B cell (primary cell): ENCODE data around the gene SNCAIP. TPM values are rescaled to one million over a fixed set of nuclear protein-coding genes. Genes with fewer than 3 reads are reported as not detected.

Experiments
- ATAC-seq: fragments of 200-7000 bp; cut with Tn5 transposase; one replicate; pipeline ENCODE4 v1.10.0; 2021; ENCODE audit warnings: low read depth, mild to moderate bottlenecking, moderate number of reproducible peaks, moderate library complexity
- CTCF ChIA-PET: fragments of 350-600 bp; sonication (Branson Sonifier 250); formaldehyde crosslinking; loops from one replicate; lab custom pipeline; 2021; ENCODE audit warnings: antibody characterized with exemption, inconsistent platforms; lab: Charles Lee
- POLR2A ChIA-PET: fragments of 350-600 bp; sonication (Branson Sonifier 250); formaldehyde crosslinking; loops from one replicate; lab custom pipeline; 2021; ENCODE audit warnings: antibody characterized with exemption; lab: Charles Lee
- DNase-seq: peaks from one replicate; pipeline ENCODE4 v3.0.0; 2013
- H2AFZ ChIP-seq: 2 replicates; pipeline ENCODE4 v1.6.1; 2012; ENCODE audit warnings: mild to moderate bottlenecking, low read depth, low read length; ENCODE audit not compliant: insufficient read depth, poor library complexity, severe bottlenecking
- H3K27ac ChIP-seq, 2 donors: 1 replicate in 1 of 2; 2 replicates in 1 of 2; pipeline ENCODE4 v1.5.1; 2012 to 2013; ENCODE audit warnings: low read length in 2 of 2, mild to moderate bottlenecking in 2 of 2, moderate library complexity in 1 of 2
- H3K27me3 ChIP-seq, 4 experiments: fragments of 200-600 bp in 1 of 4; sonication (generic) in 1 of 4; replicated peaks in 1 of 4; 1 replicate in 2 of 4; 2 replicates in 2 of 4; pipeline versions ENCODE4 v1.6.1 to v1.7.0; 2013 to 2016; ENCODE audit warnings: low read length in 3 of 4, mild to moderate bottlenecking in 2 of 4, mixed read lengths in 1 of 4, moderate library complexity in 1 of 4; ENCODE audit not compliant: insufficient read depth in 4 of 4, control insufficient read depth in 3 of 4; ENCODE audit errors: control extremely low read depth in 1 of 4
- H3K36me3 ChIP-seq, 2 experiments: replicated peaks in 1 of 2; 1 replicate in 1 of 2; 2 replicates in 1 of 2; pipeline versions ENCODE4 v1.6.1 to v1.7.1; 2013; ENCODE audit warnings: low read length in 1 of 2; ENCODE audit not compliant: insufficient read depth in 2 of 2, control insufficient read depth in 1 of 2; ENCODE audit errors: control extremely low read depth in 1 of 2, extremely low read depth in 1 of 2
- H3K4me1 ChIP-seq, 2 donors: fragments of 200-600 bp in 1 of 2; sonication (generic) in 1 of 2; 1 replicate in 1 of 2; 2 replicates in 1 of 2; pipeline versions ENCODE4 v1.5.1 to v1.6.1; 2013 to 2017; ENCODE audit warnings: low read length in 2 of 2; ENCODE audit not compliant: control insufficient read depth in 2 of 2, insufficient read depth in 2 of 2
- H3K4me2 ChIP-seq: replicated peaks from 2 replicates; pipeline ENCODE3; 2012; ENCODE audit warnings: mild to moderate bottlenecking, low read depth, low read length; ENCODE audit not compliant: poor library complexity, severe bottlenecking
- H3K4me3 ChIP-seq, 5 experiments: fragments of 200-600 bp in 1 of 5; sonication (generic) in 1 of 5; 1 replicate in 3 of 5; 2 replicates in 2 of 5; pipeline versions ENCODE4 v1.5.1 to v1.7.0; 2011 to 2016; ENCODE audit warnings: low read length in 4 of 5, mild to moderate bottlenecking in 4 of 5, low read depth in 2 of 5, control low read depth in 1 of 5, moderate library complexity in 1 of 5; ENCODE audit not compliant: insufficient read depth in 1 of 5; ENCODE audit errors: control extremely low read depth in 1 of 5, extremely low read depth in 1 of 5
- H3K79me2 ChIP-seq: fragments of 200-600 bp; sonication (generic); one replicate; pipeline ENCODE4 v1.6.0; 2016; ENCODE audit warnings: low read length; ENCODE audit not compliant: control insufficient read depth, insufficient read depth
- H3K9ac ChIP-seq: fragments of 200-600 bp; sonication (generic); 2 replicates; pipeline ENCODE4 v1.6.1; 2017; ENCODE audit warnings: mild to moderate bottlenecking, low read length, moderate library complexity
- H3K9me3 ChIP-seq, 3 donors: one replicate each; pipeline versions ENCODE4 v1.6.1 to v1.7.1; 2013; ENCODE audit warnings: low read length in 2 of 3; ENCODE audit not compliant: control insufficient read depth in 2 of 3, insufficient read depth in 1 of 3; ENCODE audit errors: control extremely low read depth in 1 of 3
- H4K20me1 ChIP-seq: 2 replicates; pipeline ENCODE4 v1.6.0; 2012; ENCODE audit warnings: mild to moderate bottlenecking, low read length; ENCODE audit not compliant: insufficient read depth, control insufficient read depth, poor library complexity, severe bottlenecking
- H3K27ac Mint-ChIP-seq: one replicate; pipeline ENCODE4 v1.8.0; 2021; ENCODE audit warnings: mixed read lengths
- H3K27me3 Mint-ChIP-seq: one replicate; pipeline ENCODE4 v1.8.0; 2021; ENCODE audit warnings: mixed read lengths
- H3K4me1 Mint-ChIP-seq: one replicate; pipeline ENCODE4 v1.8.0; 2021; ENCODE audit warnings: mixed read lengths
- H3K4me3 Mint-ChIP-seq: one replicate; pipeline ENCODE4 v1.8.0; 2021; ENCODE audit warnings: mixed read lengths
- H3K9me3 Mint-ChIP-seq: one replicate; pipeline ENCODE4 v1.8.0; 2022; ENCODE audit warnings: mixed read lengths; ENCODE audit not compliant: insufficient read depth
- CTCF ChIP-seq: fragments of 200-600 bp; IDR thresholded peaks from one replicate; pipeline ENCODE4 v1.8.0; 2022; ENCODE audit warnings: antibody characterized with exemption, mild to moderate bottlenecking
- EZH2 ChIP-seq: IDR thresholded peaks from 2 replicates; pipeline ENCODE4 v1.6.1; 2012; ENCODE audit warnings: borderline replicate concordance, low read depth, mild to moderate bottlenecking, moderate library complexity, low read length; ENCODE audit not compliant: insufficient read depth, poor library complexity, severe bottlenecking
- WGBS: methylation state at CpG from one replicate; pipeline ENCODE4 v1.1.5; 2013; ENCODE audit warnings: missing lambda C conversion rate; ENCODE audit not compliant: insufficient coverage; 5-methylcytosine and 5-hydroxymethylcytosine counted together
- intact Hi-C: fragments of 100-400 bp; cut with micrococcal nuclease; formaldehyde crosslinking; loops from one replicate; pipeline ENCODE4 v1.10.0; 2022
- polyA plus RNA-seq: library from polyadenylated mRNA; depleted of rRNA; stranded (reverse); fragments of >200 nt; gene quantifications from 2 replicates; pipeline ENCODE4 v1.2.3, GENCODE V29; 2012
- total RNA-seq, 2 donors: library from RNA; stranded (reverse); fragments of 120-200 nt in 1 of 2; gene quantifications; 1 replicate in 1 of 2; 2 replicates in 1 of 2; pipeline versions ENCODE4 v1.2.3 to v1.2.4, GENCODE V29; 2013 to 2022

SNCAIP gene
- total and polyA plus RNA-seq, 2 donors (not counting 1 experiment from before 2014, with no cell fraction given): not detected

DNA sequence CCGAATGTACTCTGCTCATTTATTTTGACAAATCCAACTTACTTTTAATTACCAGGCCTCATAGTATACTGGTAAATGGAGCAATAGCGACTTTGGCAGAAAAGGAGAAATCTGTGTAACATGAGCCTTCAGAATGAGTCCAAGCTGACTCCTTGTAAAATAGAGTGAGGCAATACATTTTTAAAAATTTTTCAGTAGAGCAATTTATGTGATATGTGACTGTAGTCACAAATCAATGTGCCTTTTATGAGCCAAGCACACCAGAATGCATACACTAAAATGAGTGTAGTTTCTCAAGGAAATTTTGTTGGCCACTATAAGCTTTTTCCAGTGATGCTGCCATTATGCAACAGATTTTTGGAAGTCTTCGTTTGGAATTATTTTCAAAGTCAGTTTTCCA is 73.8 kb downstream of the SNCAIP start:
- H3K9me3 ChIP-seq: no peaks in the 10 kb centered on the region
- H4K20me1 ChIP-seq: no peaks in the 10 kb centered on the region
- ChIA-PET POLR2A (no interaction called here), CTCF (no interaction called here)
- no CpG with 5 or more reads among the region's 3 CpGs for WGBS
- DNase-seq (no peak), ATAC-seq (no peak)
- no peak overlapping the region for H3K9ac ChIP-seq
- no peak overlapping the region for H3K4me2 ChIP-seq
- no peak overlapping the region for H3K4me3 Mint-ChIP-seq
- H3K36me3 ChIP-seq: no peaks in the 10 kb centered on the region
- no peak overlapping the region for H2AFZ ChIP-seq
- H3K27me3 ChIP-seq: no peaks in the 10 kb centered on the region
- H3K79me2 ChIP-seq: no peaks in the 10 kb centered on the region
- H3K27ac Mint-ChIP-seq: no peak overlapping the region
- no peak overlapping the region for H3K27ac ChIP-seq
- intact Hi-C loops: no loop called here
- H3K27me3 Mint-ChIP-seq: peaks cover 11% of the 10 kb centered on the region
- no peaks in the 10 kb centered on the region for H3K9me3 Mint-ChIP-seq
- H3K4me1 ChIP-seq: no peaks in the 10 kb centered on the region
- no peak for TF ChIP-seq CTCF
- no peak for TF ChIP-seq EZH2
- no peak overlapping the region for H3K4me3 ChIP-seq
- H3K4me1 Mint-ChIP-seq: no peaks in the 10 kb centered on the region

- H3K79me2 ChIP-seq: no peaks in the 10 kb centered on the region
- peaks cover under 1% of the 10 kb centered on the region for H3K27me3 Mint-ChIP-seq
- WGBS: 99% methylated on average over 5 of the region's 7 CpGs
- H3K27ac ChIP-seq: no peak overlapping the region
- no peak overlapping the region for H2AFZ ChIP-seq
- intact Hi-C loops: no loop called here
- no peaks in the 10 kb centered on the region for H3K4me1 ChIP-seq
- H3K9ac ChIP-seq: no peak overlapping the region
- H3K9me3 ChIP-seq: no peaks in the 10 kb centered on the region
- CTCF ChIA-PET: no interaction called here
- ATAC-seq: no peak
- H3K27me3 ChIP-seq: no peaks in the 10 kb centered on the region
- no peak overlapping the region for H3K4me2 ChIP-seq
- POLR2A ChIA-PET: no interaction called here
- H3K4me3 Mint-ChIP-seq: no peak overlapping the region
- TF ChIP-seq CTCF: no peak
- TF ChIP-seq EZH2: no peak
- no peaks in the 10 kb centered on the region for H3K9me3 Mint-ChIP-seq
- H3K27ac Mint-ChIP-seq: no peak overlapping the region
- DNase-seq: no peak
- no peaks in the 10 kb centered on the region for H3K4me1 Mint-ChIP-seq
- no peaks in the 10 kb centered on the region for H4K20me1 ChIP-seq
- H3K4me3 ChIP-seq: no peak overlapping the region
- H3K36me3 ChIP-seq: no peaks in the 10 kb centered on the region
Observed at GRCh38 chr5:122390154-122390553, 78.1 kb downstream of the SNCAIP start.
